ENCODE data around the gene SLC5A2. TPM values are rescaled to one million over a fixed set of nuclear protein-coding genes. Genes with fewer than 3 reads are reported as not detected.

Gene SLC5A2
- total and polyA plus RNA-seq, 2 of the 13 experiments (the other 11 are each of a cell fraction or from before 2014, with no cell fraction given): 0.24 to 0.97 TPM

GRCh38 chr16:31451681-31452351 lies 31.1 kb upstream of the SLC5A2 start (continued):
- no peak for TF ChIP-seq ZBTB46 (CRISPR knock-in tag; IDR thresholded peaks at IDR 0.05; ENCODE audit: borderline replicate concordance)
- peak; percentile 38; the same call in 1 of the 2 replicates for TF ChIP-seq ZBTB26 (CRISPR knock-in tag; IDR thresholded peaks at IDR 0.05; ENCODE audit: borderline replicate concordance)
- no peak for TF ChIP-seq ZNF329 (CRISPR knock-in tag; IDR thresholded peaks at IDR 0.05; ENCODE audit: low read depth)
- no peak for TF ChIP-seq GMEB2 (CRISPR knock-in tag; IDR thresholded peaks at IDR 0.05; ENCODE audit: low read depth)
- no peak for TF ChIP-seq ZNF629 (CRISPR knock-in tag; conservative IDR thresholded peaks at IDR 0.05)
- peak; percentile 74 for TF ChIP-seq ZNF770 (CRISPR knock-in tag; IDR thresholded peaks at IDR 0.05)
- TF ChIP-seq ZNF652 (CRISPR knock-in tag; IDR thresholded peaks at IDR 0.05; ENCODE audit: borderline replicate concordance, low read depth): no peak
- no peak for TF ChIP-seq SOX13 (IDR thresholded peaks at IDR 0.05)
- TF ChIP-seq SOX13 (CRISPR knock-in tag; conservative IDR thresholded peaks at IDR 0.05 in 1 of 2, IDR thresholded peaks at IDR 0.05 in 1 of 2): 0 out of 4 replicates have a peak, but pooled peaks of 1 of the 2 experiments have one; percentile 22
- TF ChIP-seq RFX1 (IDR thresholded peaks at IDR 0.05): no peak
- no peak for TF ChIP-seq YEATS2 (CRISPR knock-in tag; IDR thresholded peaks at IDR 0.05; ENCODE audit: borderline replicate concordance)
- no peak for TF ChIP-seq MIER3 (CRISPR knock-in tag; IDR thresholded peaks at IDR 0.05; ENCODE audit: borderline replicate concordance)
- no peak for TF ChIP-seq ZKSCAN8 (CRISPR knock-in tag; IDR thresholded peaks at IDR 0.05; ENCODE audit: borderline replicate concordance)
- TF ChIP-seq, protein P1, sequence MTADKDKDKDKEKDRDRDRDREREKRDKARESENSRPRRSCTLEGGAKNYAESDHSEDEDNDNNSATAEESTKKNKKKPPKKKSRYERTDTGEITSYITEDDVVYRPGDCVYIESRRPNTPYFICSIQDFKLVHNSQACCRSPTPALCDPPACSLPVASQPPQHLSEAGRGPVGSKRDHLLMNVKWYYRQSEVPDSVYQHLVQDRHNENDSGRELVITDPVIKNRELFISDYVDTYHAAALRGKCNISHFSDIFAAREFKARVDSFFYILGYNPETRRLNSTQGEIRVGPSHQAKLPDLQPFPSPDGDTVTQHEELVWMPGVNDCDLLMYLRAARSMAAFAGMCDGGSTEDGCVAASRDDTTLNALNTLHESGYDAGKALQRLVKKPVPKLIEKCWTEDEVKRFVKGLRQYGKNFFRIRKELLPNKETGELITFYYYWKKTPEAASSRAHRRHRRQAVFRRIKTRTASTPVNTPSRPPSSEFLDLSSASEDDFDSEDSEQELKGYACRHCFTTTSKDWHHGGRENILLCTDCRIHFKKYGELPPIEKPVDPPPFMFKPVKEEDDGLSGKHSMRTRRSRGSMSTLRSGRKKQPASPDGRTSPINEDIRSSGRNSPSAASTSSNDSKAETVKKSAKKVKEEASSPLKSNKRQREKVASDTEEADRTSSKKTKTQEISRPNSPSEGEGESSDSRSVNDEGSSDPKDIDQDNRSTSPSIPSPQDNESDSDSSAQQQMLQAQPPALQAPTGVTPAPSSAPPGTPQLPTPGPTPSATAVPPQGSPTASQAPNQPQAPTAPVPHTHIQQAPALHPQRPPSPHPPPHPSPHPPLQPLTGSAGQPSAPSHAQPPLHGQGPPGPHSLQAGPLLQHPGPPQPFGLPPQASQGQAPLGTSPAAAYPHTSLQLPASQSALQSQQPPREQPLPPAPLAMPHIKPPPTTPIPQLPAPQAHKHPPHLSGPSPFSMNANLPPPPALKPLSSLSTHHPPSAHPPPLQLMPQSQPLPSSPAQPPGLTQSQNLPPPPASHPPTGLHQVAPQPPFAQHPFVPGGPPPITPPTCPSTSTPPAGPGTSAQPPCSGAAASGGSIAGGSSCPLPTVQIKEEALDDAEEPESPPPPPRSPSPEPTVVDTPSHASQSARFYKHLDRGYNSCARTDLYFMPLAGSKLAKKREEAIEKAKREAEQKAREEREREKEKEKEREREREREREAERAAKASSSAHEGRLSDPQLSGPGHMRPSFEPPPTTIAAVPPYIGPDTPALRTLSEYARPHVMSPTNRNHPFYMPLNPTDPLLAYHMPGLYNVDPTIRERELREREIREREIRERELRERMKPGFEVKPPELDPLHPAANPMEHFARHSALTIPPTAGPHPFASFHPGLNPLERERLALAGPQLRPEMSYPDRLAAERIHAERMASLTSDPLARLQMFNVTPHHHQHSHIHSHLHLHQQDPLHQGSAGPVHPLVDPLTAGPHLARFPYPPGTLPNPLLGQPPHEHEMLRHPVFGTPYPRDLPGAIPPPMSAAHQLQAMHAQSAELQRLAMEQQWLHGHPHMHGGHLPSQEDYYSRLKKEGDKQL (CRISPR knock-in tag; IDR thresholded peaks at IDR 0.05; ENCODE audit: low read depth): no peak
- TF ChIP-seq ZNF703 (CRISPR knock-in tag; IDR thresholded peaks at IDR 0.05; ENCODE audit: borderline replicate concordance): no peak
- 0 out of 2 replicates have a peak, but pooled peaks have one; percentile 33 for TF ChIP-seq FOXO1 (CRISPR knock-in tag; IDR thresholded peaks at IDR 0.05)
- TF ChIP-seq ZNF790 (CRISPR knock-in tag; IDR thresholded peaks at IDR 0.05; ENCODE audit: borderline replicate concordance): no peak
